A549 (cell line): Measurements from ENCODE around the gene CCDC85A.

Experiments used
- CTCF ChIP-seq: fragments of >200 bp; sonication (Bioruptor Twin); formaldehyde crosslinking; IDR thresholded peaks from 3 replicates; pipeline ENCODE4 v1.5.1; 2016
- FOSL2 ChIP-seq, 2 experiments: fragments of 450-650 bp in 1 of 2; fragments of >200 bp in 1 of 2; sonication (Bioruptor Twin) in 1 of 2; formaldehyde crosslinking; IDR thresholded peaks; 2 replicates each; pipeline versions ENCODE4 v1.5.0 to v1.6.1; 2016 to 2020; ENCODE audit warnings: mild to moderate bottlenecking in 1 of 2, moderate library complexity in 1 of 2

- TF ChIP-seq CTCF = no peak
- TF ChIP-seq FOSL2 (IDR thresholded peaks at IDR 0.05) = no peak
- TF ChIP-seq FOSL2 (CRISPR knock-in tag; IDR thresholded peaks at IDR 0.05) = no peak
Measured at GRCh38 chr2:56316011-56316410, 132.2 kb downstream of the CCDC85A start.
